Spleen (tissue), 11 donors: Measurements from ENCODE around the gene TMEM14A. TPM values are rescaled to one million over a fixed set of nuclear protein-coding genes. Genes with fewer than 3 reads are reported as not detected.
"Not testable (repeated sequence)": the region's sequence is repeated elsewhere in the genome, so short reads cannot be mapped to it uniquely, and the experiment has no call there.

Experiments
- DNase-seq: peaks from one replicate; pipeline ENCODE4 v3.0.0-alpha.2; 2020
- H3K27ac ChIP-seq, 8 donors: fragments of 200-600 bp; sonication (generic) in 7 of 8; 1 replicate in 4 of 8; 2 replicates in 4 of 8; pipeline versions ENCODE4 v1.5.0 to v1.8.0; 2016 to 2021; ENCODE audit warnings: inconsistent platforms in 4 of 8, mild to moderate bottlenecking in 4 of 8, moderate library complexity in 1 of 8
- H3K27me3 ChIP-seq, 7 donors: fragments of 200-600 bp; sonication (generic) in 6 of 7; replicated peaks in 1 of 7; 1 replicate in 4 of 7; 2 replicates in 3 of 7; pipeline versions ENCODE4 v1.5.0 to v1.8.0; 2016 to 2021; ENCODE audit warnings: inconsistent platforms in 3 of 7, mild to moderate bottlenecking in 1 of 7
- H3K36me3 ChIP-seq, 6 donors: fragments of 200-600 bp; sonication (generic) in 5 of 6; 1 replicate in 4 of 6; 2 replicates in 2 of 6; pipeline versions ENCODE4 v1.5.0 to v1.8.0; 2016 to 2021; ENCODE audit warnings: inconsistent platforms in 2 of 6
- H3K4me1 ChIP-seq, 6 donors: fragments of 200-600 bp; sonication (generic) in 5 of 6; 1 replicate in 3 of 6; 2 replicates in 3 of 6; pipeline versions ENCODE4 v1.5.0 to v1.8.0; 2016 to 2021; ENCODE audit warnings: inconsistent platforms in 3 of 6
- H3K4me3 ChIP-seq, 8 donors: fragments of 200-600 bp; sonication (generic) in 7 of 8; 1 replicate in 4 of 8; 2 replicates in 4 of 8; pipeline versions ENCODE4 v1.5.0 to v1.8.0; 2016 to 2021; ENCODE audit warnings: inconsistent platforms in 4 of 8, mild to moderate bottlenecking in 4 of 8, moderate library complexity in 2 of 8
- H3K9me3 ChIP-seq, 8 donors: fragments of 200-600 bp; sonication (generic) in 7 of 8; 1 replicate in 4 of 8; 2 replicates in 4 of 8; pipeline versions ENCODE4 v1.5.0 to v1.8.0; 2016 to 2021; ENCODE audit warnings: inconsistent platforms in 4 of 8
- POLR2A ChIP-seq, 3 donors: fragments of 450-650 bp; IDR thresholded peaks; one replicate each; pipeline ENCODE4 v1.5.1; 2017; ENCODE audit warnings: antibody characterized with exemption in 3 of 3, mild to moderate bottlenecking in 1 of 3
- POLR2AphosphoS5 ChIP-seq, 3 donors: sonication (generic); formaldehyde crosslinking; IDR thresholded peaks; one replicate each; pipeline ENCODE4 v1.5.1; 2017; ENCODE audit warnings: antibody characterized with exemption in 3 of 3
- WGBS, 5 donors: extraction: QIAGEN DNeasy Blood & Tissue Kit in 3 of 5; methylation state at CpG; one replicate each; pipeline versions ENCODE4 v1.1.5 to v1.1.7; 2013 to 2018; 5-methylcytosine and 5-hydroxymethylcytosine counted together
- intact Hi-C: fragments of 100-400 bp; cut with DNase I; formaldehyde crosslinking; loops from one replicate; pipeline ENCODE4 v1.15.0; 2023; ENCODE audit warnings: low total_unique reads
- polyA plus RNA-seq, 3 donors: library from polyadenylated mRNA; stranded (reverse); fragments of 200-250 nt; gene quantifications; one replicate each; pipeline ENCODE4 v1.2.1, GENCODE V29; 2013
- total RNA-seq, 7 donors: library from RNA; depleted of rRNA in 3 of 7; stranded (reverse); fragments of >200 nt in 3 of 7; fragmentation: NEBNext Ultra II Directional in 4 of 7; extraction: Animal tissue kit (Norgen Biotek cat#: 25700) in 4 of 7; gene quantifications; one replicate each; pipeline versions ENCODE4 v1.1.0 to v1.2.1, GENCODE V29; 2016 to 2021
- TF ChIP-seq, protein P1 (sequence below), 11 experiments: fragments of 200-600 bp in 7 of 11; fragments of 450-650 bp in 4 of 11; sonication (generic) in 4 of 11; IDR thresholded peaks in 8 of 11; conservative IDR thresholded peaks in 3 of 11; 1 replicate in 7 of 11; 2 replicates in 4 of 11; pipeline versions ENCODE4 v1.4.0 to v1.8.0; 2016 to 2021; ENCODE audit warnings: antibody characterized with exemption in 11 of 11, inconsistent platforms in 4 of 11, mild to moderate bottlenecking in 1 of 11
- donor health status: healthy with polysubstance abuse.
- donor health status: DM: no; HTN: no; CAD: no; lungs with moderate emphysema.
- donor health status: DM: no; HTN: no; CAD: no.
- donor health status: Bipolar disorder and iron deficiency.
- donor health status: healthy.
- donor health status: DM: no; HTN: no; CAD: no.
- donor health status: DM: yes; HTN: yes; CAD: no.

The TMEM14A gene
- total and polyA plus RNA-seq, 10 donors: 7.5 to 20.3 (median 12.1) TPM

DNA sequence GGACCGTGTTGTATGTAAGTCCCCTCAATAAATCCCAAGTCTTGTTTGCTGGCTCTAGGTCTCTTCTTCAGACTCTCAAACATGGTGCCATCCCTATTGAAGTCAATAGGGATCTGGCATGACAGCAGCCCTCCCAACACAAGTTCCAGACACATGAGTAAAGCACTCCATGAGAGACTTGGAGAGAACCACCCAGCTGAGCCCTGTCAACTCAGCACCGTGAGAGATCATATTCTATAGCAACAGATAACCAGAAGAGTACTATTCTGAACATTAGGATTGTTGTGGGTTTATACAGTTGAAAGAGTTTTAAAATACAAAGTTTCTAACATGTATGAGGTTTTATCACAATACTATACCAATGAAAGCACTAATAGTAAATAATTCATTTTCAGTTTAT lies 23.5 kb downstream of the TMEM14A start:
- no peaks in the 10 kb centered on the region for H3K36me3 ChIP-seq
- intact Hi-C loops: no loop called here
- H3K9me3 ChIP-seq: no peaks in the 10 kb centered on the region
- no peak overlapping the region for H3K27ac ChIP-seq
- no peaks in the 10 kb centered on the region for H3K4me1 ChIP-seq
- 90 to 95% (median 92%) methylated on average over 2 of the region's 2 CpGs for WGBS, 5 donors
- no peak overlapping the region for H3K4me3 ChIP-seq
- no peak for DNase-seq
- TF ChIP-seq POLR2AphosphoS5 (IDR thresholded peaks at IDR 0.05): no peak
- TF ChIP-seq POLR2A (IDR thresholded peaks at IDR 0.05): no peak
- TF ChIP-seq, protein P1, sequence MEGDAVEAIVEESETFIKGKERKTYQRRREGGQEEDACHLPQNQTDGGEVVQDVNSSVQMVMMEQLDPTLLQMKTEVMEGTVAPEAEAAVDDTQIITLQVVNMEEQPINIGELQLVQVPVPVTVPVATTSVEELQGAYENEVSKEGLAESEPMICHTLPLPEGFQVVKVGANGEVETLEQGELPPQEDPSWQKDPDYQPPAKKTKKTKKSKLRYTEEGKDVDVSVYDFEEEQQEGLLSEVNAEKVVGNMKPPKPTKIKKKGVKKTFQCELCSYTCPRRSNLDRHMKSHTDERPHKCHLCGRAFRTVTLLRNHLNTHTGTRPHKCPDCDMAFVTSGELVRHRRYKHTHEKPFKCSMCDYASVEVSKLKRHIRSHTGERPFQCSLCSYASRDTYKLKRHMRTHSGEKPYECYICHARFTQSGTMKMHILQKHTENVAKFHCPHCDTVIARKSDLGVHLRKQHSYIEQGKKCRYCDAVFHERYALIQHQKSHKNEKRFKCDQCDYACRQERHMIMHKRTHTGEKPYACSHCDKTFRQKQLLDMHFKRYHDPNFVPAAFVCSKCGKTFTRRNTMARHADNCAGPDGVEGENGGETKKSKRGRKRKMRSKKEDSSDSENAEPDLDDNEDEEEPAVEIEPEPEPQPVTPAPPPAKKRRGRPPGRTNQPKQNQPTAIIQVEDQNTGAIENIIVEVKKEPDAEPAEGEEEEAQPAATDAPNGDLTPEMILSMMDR (IDR thresholded peaks at IDR 0.05 in 8 of 11, conservative IDR thresholded peaks at IDR 0.05 in 3 of 11): no peak
- H3K27me3 ChIP-seq: peaks cover 0 to 9% (median 0%) of the 10 kb centered on the region in 7 donors

DNA sequence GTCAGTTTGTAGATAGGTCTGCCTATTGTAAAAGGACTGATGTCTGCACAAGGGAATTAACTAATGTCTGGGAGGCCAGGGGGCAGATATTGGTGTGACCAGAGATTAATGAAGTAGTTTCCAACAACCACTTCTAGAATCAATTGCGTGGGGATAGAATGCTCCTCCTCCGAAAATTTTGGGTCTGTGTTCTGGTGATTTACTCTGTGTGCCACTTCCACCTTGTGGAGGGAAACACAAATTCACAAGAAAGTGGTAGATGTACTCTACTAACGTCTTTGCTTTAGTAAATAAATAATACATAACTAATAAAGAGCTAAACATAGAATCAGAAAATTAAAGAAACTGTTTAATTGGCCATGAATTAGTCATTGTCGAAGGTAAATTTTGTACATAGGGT lies 25.5 kb downstream of the TMEM14A start:
- DNase-seq: no peak
- Histone ChIP-seq H3K27me3 (peaks cover 0 to 9% (median 0%) of the 10 kb centered on the region in 7 donors), H3K27ac (no peak overlapping the region), H3K4me3 (no peak overlapping the region), H3K9me3 (no peaks in the 10 kb centered on the region), H3K4me1 (no peaks in the 10 kb centered on the region), H3K36me3 (no peaks in the 10 kb centered on the region)
- intact Hi-C loops: no loop called here
- TF ChIP-seq POLR2A (IDR thresholded peaks at IDR 0.05) (no peak), POLR2AphosphoS5 (IDR thresholded peaks at IDR 0.05) (no peak)
- TF ChIP-seq, protein P1 (IDR thresholded peaks at IDR 0.05 in 8 of 11, conservative IDR thresholded peaks at IDR 0.05 in 3 of 11): no peak
- 64 to 75% (median 71%) methylated on average over 4 of the region's 4 CpGs for WGBS, 5 donors

DNA sequence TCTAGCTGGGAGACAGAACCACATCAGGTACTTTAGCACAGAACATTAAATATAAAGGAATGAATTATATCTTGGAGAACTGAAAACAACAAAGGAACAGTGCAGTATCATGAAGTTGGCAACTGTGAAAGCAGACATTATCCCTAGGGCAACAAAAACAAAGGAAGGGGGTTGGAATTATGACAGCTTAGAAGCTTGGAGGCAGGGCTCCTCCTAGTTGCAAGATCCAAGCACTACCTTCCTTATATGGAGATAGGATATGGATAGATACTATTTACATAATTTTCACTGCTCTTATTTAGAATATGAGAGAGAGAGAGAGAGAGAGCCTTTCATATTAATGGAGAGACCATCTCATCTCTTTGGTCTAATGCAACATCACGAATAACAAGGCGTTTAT lies 27.0 kb downstream of the TMEM14A start:
- WGBS, 5 donors: 91 to 98% (median 97%) methylated on average over 2 of the region's 2 CpGs
- Histone ChIP-seq H3K9me3 (no peaks in the 10 kb centered on the region), H3K4me1 (no peaks in the 10 kb centered on the region), H3K4me3 (no peak overlapping the region), H3K27me3 (peaks cover 0 to 9% (median 0%) of the 10 kb centered on the region in 7 donors), H3K27ac (no peak overlapping the region), H3K36me3 (no peaks in the 10 kb centered on the region)
- intact Hi-C loops: no loop called here
- TF ChIP-seq, protein P1 (IDR thresholded peaks at IDR 0.05 in 8 of 11, conservative IDR thresholded peaks at IDR 0.05 in 3 of 11): no peak
- no peak for DNase-seq

DNA sequence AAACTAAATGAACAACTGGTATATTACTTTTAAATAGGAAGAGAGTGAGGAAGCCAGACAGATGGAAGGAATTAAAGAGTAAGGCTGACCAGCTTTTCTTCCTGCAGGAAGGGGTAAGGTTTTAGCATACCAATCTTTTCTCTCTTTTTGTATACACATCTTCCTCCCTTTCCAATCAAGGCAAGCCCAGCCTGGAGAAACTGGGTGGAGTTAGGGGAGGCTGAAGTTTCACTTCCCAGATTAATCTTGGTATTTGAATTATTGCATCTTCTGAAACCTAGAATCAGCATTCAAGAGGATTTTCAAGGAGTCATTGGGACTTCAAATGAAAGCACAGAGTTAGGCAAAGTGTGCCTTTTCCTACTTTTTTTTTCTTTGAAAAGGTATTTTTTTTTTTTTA lies 33.1 kb downstream of the TMEM14A start:
- Histone ChIP-seq H3K27ac (no peak overlapping the region), H3K27me3 (peaks cover 0 to 6% (median 0%) of the 10 kb centered on the region in 7 donors), H3K9me3 (peaks cover 0 to 17% (median 14%) of the 10 kb centered on the region in 8 donors), H3K36me3 (no peaks in the 10 kb centered on the region), H3K4me3 (no peak overlapping the region), H3K4me1 (no peaks in the 10 kb centered on the region)
- TF ChIP-seq POLR2AphosphoS5 (IDR thresholded peaks at IDR 0.05) (no peak), POLR2A (IDR thresholded peaks at IDR 0.05) (no peak)
- TF ChIP-seq, protein P1 (IDR thresholded peaks at IDR 0.05 in 8 of 11, conservative IDR thresholded peaks at IDR 0.05 in 3 of 11): no peak
- DNase-seq: no peak
- intact Hi-C loops: no loop called here

DNA sequence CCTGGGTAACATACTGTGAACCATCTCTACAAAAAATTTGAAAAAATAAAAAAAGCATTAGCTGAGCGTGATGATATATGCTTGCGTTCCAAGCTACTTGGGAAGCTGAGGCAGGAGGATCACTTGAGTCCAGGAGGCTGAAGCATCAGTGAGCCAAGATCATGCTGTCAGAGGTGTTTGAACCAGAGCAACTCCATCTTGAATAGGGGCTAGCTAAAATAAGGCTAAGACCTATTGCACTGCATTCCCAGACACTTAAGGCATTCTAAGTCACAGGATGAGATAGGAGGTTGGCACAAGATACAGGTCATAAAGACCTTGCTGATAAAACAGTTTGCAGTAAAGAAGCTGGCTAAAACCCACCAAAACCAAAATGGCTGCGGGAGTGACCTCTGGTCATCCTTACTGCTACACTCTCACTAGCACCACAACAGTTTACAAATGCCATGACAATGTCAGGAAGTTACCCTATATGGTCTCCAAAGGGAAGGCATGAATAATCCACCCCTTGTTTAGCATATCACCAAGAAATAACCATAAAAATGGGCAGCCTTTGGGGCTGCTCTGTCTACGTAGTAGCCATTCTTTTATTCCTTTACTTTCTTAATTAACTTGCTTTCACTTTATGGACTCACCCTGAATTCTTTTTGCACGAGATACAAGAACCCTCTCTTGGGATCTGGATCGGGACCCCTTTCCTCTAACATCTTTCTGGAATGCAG lies 34.0 kb downstream of the TMEM14A start:
- H3K4me1 ChIP-seq, H3K27ac ChIP-seq, H3K36me3 ChIP-seq, H3K4me3 ChIP-seq, intact Hi-C loops, DNase-seq, H3K27me3 ChIP-seq: not testable (repeated sequence)
- peaks cover 0 to 17% (median 14%) of the 10 kb centered on the region in 8 donors for H3K9me3 ChIP-seq
- 84 to 94% (median 91%) methylated on average over 6 of the region's 6 CpGs for WGBS, 5 donors
